K562 (cell line): Measurements from ENCODE around the gene INPP4B.

ENCODE experiments used
- CTCF ChIP-seq, 3 experiments: IDR thresholded peaks in 2 of 3; conservative IDR thresholded peaks in 1 of 3; 2 replicates each; pipeline ENCODE4 v1.5.1; 2011 to 2012; ENCODE audit warnings: low read length in 3 of 3, mild to moderate bottlenecking in 3 of 3, control low read depth in 2 of 3, improper control_type of control experiment in 1 of 3, inconsistent platforms in 1 of 3, low read depth in 1 of 3, mixed read lengths in 1 of 3, moderate library complexity in 1 of 3; ENCODE audit not compliant: insufficient read depth in 2 of 3
- POLR2A ChIP-seq: fragments of 450-650 bp; conservative IDR thresholded peaks from 2 replicates; pipeline ENCODE4 v1.6.1; 2016
- SIX5 ChIP-seq, 2 experiments: IDR thresholded peaks; 2 replicates each; pipeline ENCODE4 v1.6.1; 2011; ENCODE audit warnings: low read length in 2 of 2, borderline replicate concordance in 1 of 2, low read depth in 1 of 2, mild to moderate bottlenecking in 1 of 2, moderate library complexity in 1 of 2; ENCODE audit not compliant: insufficient read depth in 1 of 2
- STAT5B ChIP-seq: fragments of 250-450 bp; sonication (Bioruptor Pico); IDR thresholded peaks from 2 replicates; pipeline ENCODE4 v1.8.0; 2021; ENCODE audit warnings: mild to moderate bottlenecking, inconsistent platforms
- ZFP1 ChIP-seq: fragments of 450-650 bp; formaldehyde crosslinking; IDR thresholded peaks from 2 replicates; pipeline ENCODE4 v1.4.0; 2020; ENCODE audit warnings: mild to moderate bottlenecking, mixed read lengths
- ZNF512 ChIP-seq: IDR thresholded peaks from 2 replicates; pipeline ENCODE4 v1.6.1; 2016; ENCODE audit warnings: missing genetic modification characterization, missing compliant biosample characterization
- TF ChIP-seq, protein P1 (sequence below), 2 experiments: fragments of 450-650 bp; IDR thresholded peaks; 2 replicates each; pipeline ENCODE4 v1.6.1; 2018; ENCODE audit warnings: mild to moderate bottlenecking in 2 of 2, low read depth in 1 of 2; ENCODE audit not compliant: partially characterized antibody in 2 of 2
- TF ChIP-seq, protein P2 (sequence below): sonication (generic); formaldehyde crosslinking; IDR thresholded peaks from 2 replicates; pipeline ENCODE4 v1.8.0; 2022; ENCODE audit warnings: missing genetic modification reagents, mild to moderate bottlenecking, borderline replicate concordance

DNA sequence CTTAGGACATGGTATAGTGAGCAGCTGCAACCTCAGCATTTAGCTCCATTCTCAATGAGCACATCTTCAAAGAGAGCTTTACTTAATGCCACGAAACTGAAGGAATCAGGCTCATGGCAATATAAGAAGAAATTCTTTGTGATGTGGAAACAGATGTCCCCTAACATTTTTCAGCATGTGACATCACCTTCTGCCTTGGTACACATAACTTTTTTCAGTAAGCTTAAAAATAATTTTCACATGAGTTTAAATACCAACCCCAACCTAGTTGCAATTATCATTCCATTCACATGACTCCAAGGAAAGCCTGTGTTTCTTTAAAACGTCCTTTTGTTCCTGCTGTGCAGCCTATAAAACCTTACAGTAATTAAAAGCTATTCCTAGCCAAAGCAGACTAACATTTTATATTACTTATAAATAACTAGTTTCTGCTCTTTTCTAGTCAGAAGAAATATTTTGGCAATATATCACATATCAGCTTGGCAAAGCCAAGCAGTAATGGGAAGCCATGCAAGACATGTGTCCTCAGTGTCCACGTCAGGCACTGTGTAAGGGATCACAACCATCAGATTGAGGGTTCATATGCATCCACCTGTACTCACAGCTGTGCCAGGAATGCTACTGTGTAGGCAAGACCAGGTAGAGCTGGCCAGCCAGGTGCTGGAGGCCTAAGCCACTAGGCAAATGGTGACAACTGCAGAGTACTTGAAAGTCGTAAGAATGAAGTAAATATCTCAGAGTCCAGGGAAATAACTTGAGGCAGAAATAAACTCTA is 466.6 kb downstream of the INPP4B start:
- no peak for TF ChIP-seq SIX5 (IDR thresholded peaks at IDR 0.05; ENCODE audit: borderline replicate concordance in 1 of 2, insufficient read depth in 1 of 2, low read depth in 1 of 2, low read length in 2 of 2)
- TF ChIP-seq, protein P1, sequence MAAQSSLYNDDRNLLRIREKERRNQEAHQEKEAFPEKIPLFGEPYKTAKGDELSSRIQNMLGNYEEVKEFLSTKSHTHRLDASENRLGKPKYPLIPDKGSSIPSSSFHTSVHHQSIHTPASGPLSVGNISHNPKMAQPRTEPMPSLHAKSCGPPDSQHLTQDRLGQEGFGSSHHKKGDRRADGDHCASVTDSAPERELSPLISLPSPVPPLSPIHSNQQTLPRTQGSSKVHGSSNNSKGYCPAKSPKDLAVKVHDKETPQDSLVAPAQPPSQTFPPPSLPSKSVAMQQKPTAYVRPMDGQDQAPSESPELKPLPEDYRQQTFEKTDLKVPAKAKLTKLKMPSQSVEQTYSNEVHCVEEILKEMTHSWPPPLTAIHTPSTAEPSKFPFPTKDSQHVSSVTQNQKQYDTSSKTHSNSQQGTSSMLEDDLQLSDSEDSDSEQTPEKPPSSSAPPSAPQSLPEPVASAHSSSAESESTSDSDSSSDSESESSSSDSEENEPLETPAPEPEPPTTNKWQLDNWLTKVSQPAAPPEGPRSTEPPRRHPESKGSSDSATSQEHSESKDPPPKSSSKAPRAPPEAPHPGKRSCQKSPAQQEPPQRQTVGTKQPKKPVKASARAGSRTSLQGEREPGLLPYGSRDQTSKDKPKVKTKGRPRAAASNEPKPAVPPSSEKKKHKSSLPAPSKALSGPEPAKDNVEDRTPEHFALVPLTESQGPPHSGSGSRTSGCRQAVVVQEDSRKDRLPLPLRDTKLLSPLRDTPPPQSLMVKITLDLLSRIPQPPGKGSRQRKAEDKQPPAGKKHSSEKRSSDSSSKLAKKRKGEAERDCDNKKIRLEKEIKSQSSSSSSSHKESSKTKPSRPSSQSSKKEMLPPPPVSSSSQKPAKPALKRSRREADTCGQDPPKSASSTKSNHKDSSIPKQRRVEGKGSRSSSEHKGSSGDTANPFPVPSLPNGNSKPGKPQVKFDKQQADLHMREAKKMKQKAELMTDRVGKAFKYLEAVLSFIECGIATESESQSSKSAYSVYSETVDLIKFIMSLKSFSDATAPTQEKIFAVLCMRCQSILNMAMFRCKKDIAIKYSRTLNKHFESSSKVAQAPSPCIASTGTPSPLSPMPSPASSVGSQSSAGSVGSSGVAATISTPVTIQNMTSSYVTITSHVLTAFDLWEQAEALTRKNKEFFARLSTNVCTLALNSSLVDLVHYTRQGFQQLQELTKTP (IDR thresholded peaks at IDR 0.05; ENCODE audit: low read depth in 1 of 2, partially characterized antibody in 2 of 2): no peak
- TF ChIP-seq ZFP1 (CRISPR knock-in tag): no peak
- no peak for TF ChIP-seq ZNF512 (tag)
- TF ChIP-seq CTCF (IDR thresholded peaks at IDR 0.05 in 2 of 3, conservative IDR thresholded peaks at IDR 0.05 in 1 of 3; ENCODE audit: insufficient read depth in 2 of 3, low read depth in 1 of 3, low read length in 3 of 3): no peak
- no peak for TF ChIP-seq STAT5B (CRISPR knock-in tag)
- TF ChIP-seq POLR2A: no peak
- TF ChIP-seq, protein P2, sequence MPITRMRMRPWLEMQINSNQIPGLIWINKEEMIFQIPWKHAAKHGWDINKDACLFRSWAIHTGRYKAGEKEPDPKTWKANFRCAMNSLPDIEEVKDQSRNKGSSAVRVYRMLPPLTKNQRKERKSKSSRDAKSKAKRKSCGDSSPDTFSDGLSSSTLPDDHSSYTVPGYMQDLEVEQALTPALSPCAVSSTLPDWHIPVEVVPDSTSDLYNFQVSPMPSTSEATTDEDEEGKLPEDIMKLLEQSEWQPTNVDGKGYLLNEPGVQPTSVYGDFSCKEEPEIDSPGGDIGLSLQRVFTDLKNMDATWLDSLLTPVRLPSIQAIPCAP: no peak
